Measurements from ENCODE around the gene SUPT3H.

Gene SUPT3H

DNA sequence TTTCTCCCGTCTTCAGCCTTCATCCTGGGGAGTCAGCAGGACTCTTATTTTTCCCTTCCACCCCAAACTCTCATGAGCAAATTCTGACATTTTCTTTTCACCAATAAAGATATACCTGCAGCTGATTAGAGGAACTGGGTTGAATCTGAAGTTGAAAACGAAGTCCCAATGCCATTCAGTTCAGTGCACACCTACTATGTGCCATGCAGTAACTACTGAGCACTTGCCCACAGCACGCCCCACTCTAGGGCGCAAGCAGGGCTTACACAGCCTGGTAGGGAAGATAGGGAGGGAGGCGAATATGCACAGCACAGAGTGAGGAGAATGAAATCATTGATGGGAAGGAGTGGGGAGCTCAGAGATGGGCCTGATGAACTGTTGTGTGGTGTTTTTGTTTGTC, 588.7 kb downstream of the SUPT3H start:
- no peak for DNase-seq (ENCODE audit: low spot score)

DNA sequence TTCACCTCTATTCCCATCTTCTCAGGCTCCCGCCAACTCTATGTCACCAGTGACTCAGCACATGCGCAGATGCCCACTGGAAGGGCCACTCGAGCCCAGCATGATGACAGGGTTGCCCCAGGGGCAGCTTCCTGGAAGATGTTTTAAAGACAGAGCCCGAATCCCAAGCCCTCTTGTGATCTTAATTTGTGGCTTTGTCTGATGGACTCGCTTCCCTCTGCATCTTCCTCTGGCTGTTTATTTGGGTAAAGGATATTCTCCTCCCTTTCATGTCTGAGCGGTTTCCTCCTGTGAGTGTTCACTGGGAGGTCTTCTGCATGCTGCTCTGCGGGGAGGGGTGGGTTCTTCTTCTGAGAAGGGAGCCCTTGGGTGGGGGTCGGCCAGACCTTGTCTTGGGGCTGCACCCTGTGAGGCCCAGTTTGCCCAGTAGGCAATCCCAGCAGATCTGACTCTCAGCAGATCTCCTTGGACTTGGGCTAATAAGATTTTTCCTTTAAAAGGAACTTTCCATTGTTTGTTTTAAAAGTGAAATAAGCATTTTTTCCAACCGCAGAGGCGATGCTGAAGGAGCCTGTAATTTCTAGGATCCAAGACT, 589.2 kb downstream of the SUPT3H start:
- DNase-seq (ENCODE audit: low spot score), result peak; percentile 18

DNA sequence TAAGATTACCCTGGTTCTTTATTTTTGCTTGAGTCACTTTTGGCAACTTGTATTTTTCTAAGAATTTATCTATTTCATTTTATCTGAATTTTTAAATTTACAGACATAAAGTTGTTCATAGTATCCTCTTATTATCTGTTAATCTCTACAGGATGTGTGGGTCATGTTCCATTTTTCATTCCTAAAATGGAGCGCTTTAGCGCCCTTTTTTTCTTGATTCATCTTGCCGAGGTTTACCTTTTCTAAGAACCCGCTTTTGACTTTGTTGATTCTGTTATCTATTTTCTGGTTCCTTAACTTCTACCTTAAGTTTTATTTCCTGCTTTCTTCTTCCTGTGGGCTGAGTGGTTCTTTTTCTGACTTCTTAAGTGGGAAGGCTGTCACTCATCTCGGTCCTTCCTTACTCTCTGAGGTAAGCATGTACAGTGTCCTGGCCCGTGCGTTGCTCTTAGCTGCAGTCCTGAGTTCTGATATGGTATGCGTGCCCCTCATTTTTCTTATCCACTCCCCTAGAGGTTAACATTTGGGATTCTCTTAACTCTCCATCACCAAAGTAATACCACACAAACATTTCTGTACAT, 590.4 kb downstream of the SUPT3H start:
- no peak for DNase-seq (ENCODE audit: low spot score)

DNA sequence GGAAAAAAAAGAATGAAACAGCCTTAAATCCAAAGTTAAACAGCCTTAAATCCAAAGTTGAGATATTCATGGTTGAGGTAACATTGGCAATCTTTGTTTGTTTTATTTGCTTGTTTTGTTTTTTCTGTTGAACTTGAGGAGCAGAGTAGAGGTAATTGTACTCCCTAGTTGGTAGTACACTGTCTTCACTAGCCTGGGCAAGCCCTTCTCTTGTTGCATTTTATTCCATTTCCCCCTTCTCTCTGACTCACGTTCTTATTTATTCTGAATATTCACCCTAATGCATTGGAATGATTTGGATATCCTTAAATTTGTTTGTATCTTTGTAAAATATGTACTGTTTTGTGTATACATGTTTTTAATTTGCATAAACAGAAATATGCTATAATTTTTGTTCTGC, 592.6 kb downstream of the SUPT3H start:
- no peak for DNase-seq (ENCODE audit: low spot score)

DNA sequence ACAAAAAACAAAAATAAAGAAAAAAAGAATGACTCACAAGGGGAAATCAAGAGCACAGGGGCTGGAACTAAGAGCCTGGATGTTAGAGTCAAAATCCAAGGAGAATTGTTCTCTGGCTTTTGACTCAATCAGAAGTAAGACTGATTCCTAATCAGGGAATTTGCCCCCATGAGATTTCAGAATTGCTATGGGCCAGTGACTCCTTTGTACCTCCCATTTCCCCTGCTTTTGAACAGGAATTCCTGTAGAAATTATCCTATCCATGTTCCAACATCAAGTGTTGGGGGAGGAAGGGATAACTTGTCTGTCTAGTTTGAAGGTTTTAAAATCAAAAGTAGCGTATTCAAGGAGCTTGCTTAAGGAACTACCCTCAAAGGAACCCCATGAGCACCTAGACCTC, 593.5 kb downstream of the SUPT3H start:
- no peak for DNase-seq (ENCODE audit: low spot score)

DNA sequence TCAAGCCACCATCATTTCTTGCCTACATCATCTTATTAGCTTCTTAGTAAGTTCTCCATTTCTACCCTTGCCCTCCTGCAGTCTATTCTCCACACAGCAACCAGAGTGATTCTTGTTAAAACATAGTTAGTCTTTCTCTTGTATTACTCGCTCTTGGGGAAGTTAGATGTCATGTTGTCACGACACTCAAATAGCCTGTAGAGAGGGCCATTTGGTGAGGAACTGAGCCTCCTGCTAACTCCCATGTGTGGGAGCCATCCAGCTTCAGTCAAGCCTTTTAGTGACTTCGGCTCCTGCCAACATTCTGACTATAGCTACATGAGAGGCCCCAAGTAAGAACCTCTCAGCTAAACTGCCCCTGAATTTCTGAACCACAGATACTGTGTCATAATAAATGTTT, 594.8 kb downstream of the SUPT3H start:
- no peak for DNase-seq (ENCODE audit: low spot score)

DNA sequence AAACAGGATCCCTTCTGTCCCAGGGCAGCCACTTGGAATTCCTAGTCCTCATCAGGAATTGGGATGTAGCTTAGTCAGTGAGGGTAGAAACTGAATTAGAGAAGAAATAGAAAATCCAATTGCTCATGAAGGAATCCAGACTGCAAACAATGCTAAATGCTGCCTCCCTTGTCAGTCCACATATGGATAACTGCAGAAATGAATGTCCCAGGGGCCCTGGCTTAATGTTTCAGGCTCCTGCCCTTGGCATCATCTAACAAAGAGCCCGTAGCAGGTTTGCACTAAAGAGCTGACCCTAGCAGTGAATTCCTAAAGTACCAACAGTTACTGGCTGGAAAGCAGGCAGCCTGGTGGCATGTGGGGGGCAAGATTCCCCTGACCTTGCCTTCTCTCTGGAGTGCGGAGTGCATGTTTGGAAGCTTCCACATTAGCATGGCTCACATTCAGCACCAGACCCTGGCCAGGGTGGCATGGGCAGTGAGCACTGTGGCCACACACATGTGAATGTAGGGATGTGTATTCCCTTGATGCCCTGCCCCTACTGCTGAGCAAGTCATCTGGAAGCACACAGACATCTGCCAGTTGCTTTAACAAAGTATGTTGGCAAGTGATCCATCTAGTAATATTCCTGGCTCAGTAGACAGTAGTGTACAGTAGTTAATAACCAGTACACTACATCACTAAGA, 595.7 kb downstream of the SUPT3H start:
- no peak for DNase-seq (ENCODE audit: low spot score)

DNA sequence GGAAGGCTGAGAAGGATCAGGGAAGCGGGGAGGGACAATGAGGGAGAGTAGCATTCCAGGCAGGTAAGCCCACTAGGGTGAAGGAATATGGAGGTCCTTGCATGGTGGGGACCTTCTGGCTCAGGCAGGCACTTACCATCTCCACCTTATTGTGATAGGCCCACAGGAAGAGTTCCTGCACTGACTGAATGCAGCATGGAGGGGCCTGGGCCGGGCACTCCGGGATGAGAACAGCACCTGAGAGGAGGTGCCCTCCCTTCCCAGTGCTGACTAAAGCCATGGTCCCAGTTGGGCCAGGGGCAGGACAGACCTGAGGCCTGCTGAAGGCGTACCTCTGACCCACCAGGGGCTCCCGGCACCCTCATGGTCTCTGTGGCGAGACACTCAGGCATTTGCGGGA, 597.6 kb downstream of the SUPT3H start:
- no peak for DNase-seq (ENCODE audit: low spot score)

DNA sequence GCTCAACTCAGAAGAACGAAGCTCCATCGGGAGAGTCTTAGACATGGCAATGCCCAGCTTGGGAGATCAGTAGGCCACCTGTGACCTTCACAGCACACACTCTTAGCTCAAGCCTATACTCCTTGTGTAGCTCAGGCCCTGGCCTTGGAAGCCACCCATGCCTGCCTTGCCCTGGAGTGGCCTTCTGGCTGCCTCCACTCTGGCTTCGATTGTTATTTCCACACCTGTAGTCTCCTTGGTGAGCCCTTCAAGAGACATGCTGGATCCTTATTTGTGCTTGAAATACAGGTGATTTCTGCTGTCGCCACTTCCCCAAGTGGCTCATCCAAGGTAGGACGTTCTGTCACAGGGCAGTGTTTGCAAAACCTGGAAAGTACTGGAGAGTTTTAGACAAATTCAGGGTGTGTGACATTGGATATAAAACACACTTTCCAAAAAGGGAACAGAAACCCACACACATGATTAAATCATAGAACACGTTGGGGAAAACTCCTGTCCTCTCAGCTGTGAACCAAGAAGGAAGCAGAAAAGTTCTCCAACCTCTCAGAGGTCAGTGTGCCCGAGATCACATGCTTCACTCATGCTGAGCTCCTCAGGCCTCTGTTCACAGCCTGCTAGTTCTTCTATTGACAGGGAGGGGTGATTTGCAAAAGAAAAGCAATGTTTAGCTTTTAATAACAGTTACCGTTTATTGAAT, 598.5 kb downstream of the SUPT3H start:
- no peak for DNase-seq (ENCODE audit: low spot score)

All from AG08396 (cell line).